Naive thymus-derived CD8-positive, alpha-beta T cell (primary cell): ENCODE data around the gene GPRIN1. TPM values are rescaled to one million over a fixed set of nuclear protein-coding genes. Genes with fewer than 3 reads are reported as not detected.

Experiments
- ATAC-seq, 2 donors: fragments of 150-1000 bp; cut with Tn5 transposase in 1 of 2; sonication (Bioruptor Pico), chemical (Tn5 transposase) in 1 of 2; 1 replicate in 1 of 2; 2 replicates in 1 of 2; pipeline ENCODE4 v1.10.0; 2021; ENCODE audit warnings: mild to moderate bottlenecking in 2 of 2, moderate library complexity in 2 of 2
- POLR2A ChIA-PET: fragments of 350-600 bp; sonication (Branson Sonifier 250); formaldehyde crosslinking; loops from one replicate; lab custom pipeline; 2021; ENCODE audit warnings: antibody characterized with exemption; lab: Charles Lee
- DNase-seq, 10 donors: peaks; one replicate each; pipeline versions ENCODE4 v3.0.0 to v3.0.0-alpha.2; 2020 to 2022
- H3K27ac Mint-ChIP-seq, 10 donors: one replicate each; pipeline ENCODE4 v1.8.0; 2020 to 2022; ENCODE audit warnings: mild to moderate bottlenecking in 10 of 10, mixed read lengths in 10 of 10, moderate library complexity in 4 of 10, inconsistent platforms in 1 of 10
- H3K27me3 Mint-ChIP-seq, 5 donors: one replicate each; pipeline ENCODE4 v1.8.0; 2021 to 2022; ENCODE audit warnings: mixed read lengths in 5 of 5
- H3K36me3 Mint-ChIP-seq, 3 donors: one replicate each; pipeline ENCODE4 v1.8.0; 2020 to 2022; ENCODE audit warnings: mixed read lengths in 3 of 3, mild to moderate bottlenecking in 2 of 3, inconsistent platforms in 1 of 3
- H3K4me1 Mint-ChIP-seq, 4 donors: one replicate each; pipeline ENCODE4 v1.8.0; 2021 to 2022; ENCODE audit warnings: mixed read lengths in 4 of 4
- H3K4me3 Mint-ChIP-seq, 10 donors: one replicate each; pipeline ENCODE4 v1.8.0; 2020 to 2022; ENCODE audit warnings: mild to moderate bottlenecking in 10 of 10, mixed read lengths in 10 of 10, moderate library complexity in 6 of 10, inconsistent platforms in 1 of 10
- H3K9me3 Mint-ChIP-seq, 9 donors: one replicate each; pipeline ENCODE4 v1.8.0; 2020 to 2022; ENCODE audit warnings: mixed read lengths in 9 of 9, mild to moderate bottlenecking in 3 of 9, inconsistent platforms in 1 of 9, moderate library complexity in 1 of 9
- polyA plus RNA-seq, 3 donors: library from polyadenylated mRNA; unstranded; fragments of 300-500 nt; fragmentation: Illumina TruSeq; gene quantifications; one replicate each; pipeline ENCODE4 v1.2.3, GENCODE V29; 2021
- total RNA-seq, 8 experiments: library from RNA in 2 of 8; stranded (reverse) in 2 of 8; gene quantifications; one replicate each; pipeline ENCODE4 v1.2.3 and lab custom pipeline; 2021 to 2026

GPRIN1 gene
- total and polyA plus RNA-seq, 5 experiments from 2014 or later = 0.06 to 0.27 (median 0.11) TPM; not detected in 2

DNA sequence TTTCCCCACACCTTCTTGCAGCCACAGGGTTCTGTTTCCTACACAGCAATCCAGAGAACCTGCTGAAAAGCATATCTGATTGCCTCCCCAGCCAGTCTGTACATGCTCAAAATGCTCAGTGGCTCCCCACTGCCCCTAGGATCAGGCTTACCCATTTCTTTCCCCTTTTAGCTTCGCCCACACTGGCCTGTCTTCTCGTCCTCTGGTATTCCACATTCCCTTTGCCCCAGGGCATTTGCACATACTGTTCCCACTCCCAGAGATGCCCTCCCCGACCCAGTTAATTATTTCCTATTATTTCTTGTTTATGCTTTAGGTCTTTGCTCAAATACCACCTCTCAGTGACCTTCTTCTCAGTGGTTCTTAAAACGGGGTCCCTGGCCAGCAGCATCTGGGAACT, 30.7 kb upstream of the GPRIN1 start:
- ATAC-seq (no peak), DNase-seq (no peak)
- POLR2A ChIA-PET = interaction anchor here (0.5 kb wide), 1 partner anchor 116 kb away, joined by 3 read pairs; no protein-coding TSS in a partner anchor
- H3K4me1 Mint-ChIP-seq = peaks cover 0 to 6% (median 0%) of the 10 kb centered on the region in 4 donors
- no peak overlapping the region for H3K4me3 Mint-ChIP-seq
- no peaks in the 10 kb centered on the region for H3K9me3 Mint-ChIP-seq
- peaks cover 0 to 11% (median 6%) of the 10 kb centered on the region in 5 donors for H3K27me3 Mint-ChIP-seq
- no peaks in the 10 kb centered on the region for H3K36me3 Mint-ChIP-seq
- H3K27ac Mint-ChIP-seq = peak overlapping the region in 1 of 10 donors; percentile 60

DNA sequence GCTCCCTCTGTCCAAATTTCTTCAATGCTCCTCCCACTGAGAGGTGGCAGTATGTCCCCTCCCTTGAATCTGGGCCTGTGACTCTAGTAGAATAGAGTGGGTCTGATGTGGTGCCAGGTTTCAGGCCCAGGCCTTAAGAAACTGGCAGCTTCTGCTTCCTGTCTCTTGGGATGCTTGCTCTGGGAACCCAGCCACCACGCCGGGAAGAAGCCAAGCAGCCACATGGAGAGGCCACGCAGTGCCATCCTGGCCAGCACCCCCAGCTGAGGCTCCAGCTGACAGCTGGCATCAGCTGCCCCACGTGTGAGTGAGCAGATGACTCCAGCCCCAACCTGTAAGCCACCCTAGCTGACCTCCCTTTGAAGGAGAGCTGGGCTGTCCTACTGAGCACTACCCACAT, 30.0 kb upstream of the GPRIN1 start:
- POLR2A ChIA-PET = no interaction called here
- peaks cover 6 to 17% (median 12%) of the 10 kb centered on the region in 5 donors for H3K27me3 Mint-ChIP-seq
- no peak overlapping the region for H3K27ac Mint-ChIP-seq
- peaks cover 0 to 3% (median 0%) of the 10 kb centered on the region in 9 donors for H3K9me3 Mint-ChIP-seq
- H3K36me3 Mint-ChIP-seq = peaks cover 0 to 5% (median 0%) of the 10 kb centered on the region in 3 donors
- peaks cover 0 to 2% (median 1%) of the 10 kb centered on the region in 4 donors for H3K4me1 Mint-ChIP-seq
- no peak overlapping the region for H3K4me3 Mint-ChIP-seq
- DNase-seq = no peak
- no peak for ATAC-seq

DNA sequence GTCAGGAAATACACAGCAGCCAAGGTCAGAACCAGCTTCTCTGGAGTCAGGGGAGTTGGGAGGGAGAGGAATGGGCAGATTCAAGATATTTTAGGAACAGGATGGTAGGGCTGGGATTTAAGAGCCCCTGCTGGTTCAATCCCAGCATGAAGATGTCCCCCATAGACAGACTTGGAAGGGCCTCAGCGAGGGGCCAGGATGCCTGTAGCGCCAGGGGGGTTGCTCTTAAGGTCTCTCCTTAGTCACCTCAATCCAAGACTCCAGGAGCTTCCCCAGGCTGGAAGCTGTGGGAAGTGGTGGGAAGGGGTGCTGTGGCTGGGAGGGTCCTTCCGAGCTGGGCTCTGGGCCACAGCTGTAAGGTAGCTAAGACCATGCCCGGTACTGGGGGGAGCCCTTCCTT, 29.3 kb upstream of the GPRIN1 start:
- DNase-seq (no peak), ATAC-seq (no peak)
- Mint-ChIP-seq H3K27ac (no peak overlapping the region), H3K9me3 (peaks cover 0 to 4% (median 0%) of the 10 kb centered on the region in 9 donors), H3K36me3 (peaks cover 0 to 7% (median 0%) of the 10 kb centered on the region in 3 donors), H3K27me3 (peaks cover 11 to 20% (median 15%) of the 10 kb centered on the region in 5 donors), H3K4me3 (no peak overlapping the region), H3K4me1 (peaks cover 0 to 2% (median under 1%) of the 10 kb centered on the region in 4 donors)
- POLR2A ChIA-PET = no interaction called here

DNA sequence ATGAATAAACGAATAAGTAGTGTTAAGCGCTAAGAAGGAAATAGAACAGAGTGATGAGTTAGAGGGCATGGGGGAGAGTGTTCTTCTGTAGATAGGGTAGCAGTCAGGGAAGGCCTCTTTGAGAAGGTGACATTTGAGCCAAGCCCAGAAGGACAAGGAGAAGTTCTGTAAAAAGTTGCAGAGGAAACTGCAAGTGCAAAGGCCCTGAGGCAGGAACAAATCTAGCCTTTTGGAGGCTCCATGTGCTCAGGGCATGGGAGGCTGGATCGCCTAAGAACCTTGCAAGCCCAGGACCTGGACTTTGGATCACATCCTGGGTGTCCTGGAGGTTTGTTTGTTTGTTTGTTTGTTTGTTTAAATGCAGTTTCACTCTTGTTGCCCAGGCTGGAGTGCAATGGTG, 28.5 kb upstream of the GPRIN1 start:
- POLR2A ChIA-PET = no interaction called here
- Mint-ChIP-seq H3K4me3 (no peak overlapping the region), H3K36me3 (peaks cover 0 to 7% (median 0%) of the 10 kb centered on the region in 3 donors), H3K27ac (no peak overlapping the region), H3K4me1 (peaks cover 4 to 9% (median 7%) of the 10 kb centered on the region in 4 donors), H3K27me3 (peaks cover 19 to 28% (median 23%) of the 10 kb centered on the region in 5 donors), H3K9me3 (peaks cover 0 to 4% (median 0%) of the 10 kb centered on the region in 9 donors)
- no peak for ATAC-seq
- no peak for DNase-seq

DNA sequence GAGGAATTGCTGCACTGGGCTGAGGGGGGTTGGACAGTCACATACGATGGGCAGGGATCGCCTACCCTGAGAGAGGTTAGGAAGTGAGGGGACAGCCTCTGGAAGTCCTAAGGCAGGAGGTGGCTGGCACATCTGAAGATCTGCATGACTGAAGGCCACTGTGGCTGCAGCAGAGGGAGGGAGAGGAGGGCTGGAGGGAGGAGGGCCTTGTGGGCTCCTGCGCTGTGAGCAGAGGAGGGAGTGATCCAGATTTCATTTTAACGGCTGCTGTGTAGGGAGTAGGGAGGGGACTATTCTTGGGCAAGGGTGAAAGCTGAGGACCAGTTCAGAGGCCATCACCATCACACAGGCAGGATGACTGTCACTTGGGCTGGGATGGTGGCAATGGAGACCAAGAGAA, 27.6 kb upstream of the GPRIN1 start:
- peaks cover 4 to 10% (median 7%) of the 10 kb centered on the region in 4 donors for H3K4me1 Mint-ChIP-seq
- peaks cover 20 to 31% (median 29%) of the 10 kb centered on the region in 5 donors for H3K27me3 Mint-ChIP-seq
- POLR2A ChIA-PET = no interaction called here
- ATAC-seq (no peak), DNase-seq (no peak)
- peaks cover 0 to 4% (median 0%) of the 10 kb centered on the region in 9 donors for H3K9me3 Mint-ChIP-seq
- no peak overlapping the region for H3K27ac Mint-ChIP-seq
- peaks cover 0 to 7% (median 0%) of the 10 kb centered on the region in 3 donors for H3K36me3 Mint-ChIP-seq
- peak overlapping the region in 1 of 10 donors; percentile 54 for H3K4me3 Mint-ChIP-seq

DNA sequence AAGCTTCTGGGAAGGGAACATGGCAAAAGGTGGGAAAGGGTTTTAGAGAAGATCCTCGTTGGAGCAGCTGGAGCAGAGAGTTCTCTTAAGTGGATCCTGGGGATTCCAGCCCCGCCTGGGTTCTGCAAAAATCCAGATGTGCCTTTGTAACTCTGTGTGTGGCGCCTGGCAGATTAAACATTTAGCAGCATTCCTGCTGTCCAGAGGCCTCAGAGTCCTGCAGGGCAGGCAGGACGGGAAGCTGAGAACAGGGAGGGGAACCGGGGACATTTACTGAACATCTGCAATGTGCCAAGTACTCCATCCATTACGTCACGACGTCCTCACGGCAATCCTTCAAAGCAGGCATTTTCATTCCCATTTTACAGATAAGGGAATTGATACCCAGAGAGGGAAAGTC, 26.5 kb upstream of the GPRIN1 start:
- Mint-ChIP-seq H3K27ac (no peak overlapping the region), H3K4me1 (peaks cover 4 to 13% (median 7%) of the 10 kb centered on the region in 4 donors), H3K4me3 (no peak overlapping the region), H3K27me3 (peaks cover 22 to 40% (median 35%) of the 10 kb centered on the region in 5 donors), H3K36me3 (peaks cover 0 to 7% (median 0%) of the 10 kb centered on the region in 3 donors), H3K9me3 (peaks cover 0 to 4% (median 0%) of the 10 kb centered on the region in 9 donors)
- ATAC-seq (no peak), DNase-seq (no peak)
- POLR2A ChIA-PET = no interaction called here

DNA sequence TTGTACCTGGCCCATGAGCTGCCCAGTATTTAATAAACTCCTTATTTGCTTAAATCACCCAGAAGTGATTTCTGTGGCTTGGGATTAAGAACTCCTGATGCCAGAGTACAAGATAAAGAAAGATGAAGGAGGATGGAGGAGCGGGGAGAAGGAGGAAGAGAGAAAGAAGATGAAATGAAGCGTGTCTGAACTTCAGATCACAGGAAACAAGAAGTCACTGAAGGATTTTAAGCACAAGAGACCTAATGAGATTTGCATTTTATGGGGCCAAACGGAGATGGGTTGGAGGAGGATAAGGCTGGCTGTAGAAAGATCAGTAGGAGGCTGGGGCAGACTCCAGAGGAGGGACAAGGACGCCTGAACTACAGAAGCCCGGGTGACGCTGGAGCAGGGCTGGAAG, 23.6 kb upstream of the GPRIN1 start:
- Mint-ChIP-seq H3K4me3 (peak overlapping the region in 1 of 10 donors; percentile 13), H3K4me1 (peaks cover 12 to 27% (median 16%) of the 10 kb centered on the region in 4 donors), H3K36me3 (peaks cover 0 to 7% (median 0%) of the 10 kb centered on the region in 3 donors), H3K27me3 (peaks cover 32 to 62% (median 50%) of the 10 kb centered on the region in 5 donors), H3K27ac (no peak overlapping the region), H3K9me3 (peaks cover 0 to 4% (median 0%) of the 10 kb centered on the region in 9 donors)
- DNase-seq (no peak), ATAC-seq (no peak)
- POLR2A ChIA-PET = interaction anchor here (1.1 kb wide), 1 partner anchor 13 kb away, joined by 3 read pairs; the partner anchor contains the start of gene TSPAN17

DNA sequence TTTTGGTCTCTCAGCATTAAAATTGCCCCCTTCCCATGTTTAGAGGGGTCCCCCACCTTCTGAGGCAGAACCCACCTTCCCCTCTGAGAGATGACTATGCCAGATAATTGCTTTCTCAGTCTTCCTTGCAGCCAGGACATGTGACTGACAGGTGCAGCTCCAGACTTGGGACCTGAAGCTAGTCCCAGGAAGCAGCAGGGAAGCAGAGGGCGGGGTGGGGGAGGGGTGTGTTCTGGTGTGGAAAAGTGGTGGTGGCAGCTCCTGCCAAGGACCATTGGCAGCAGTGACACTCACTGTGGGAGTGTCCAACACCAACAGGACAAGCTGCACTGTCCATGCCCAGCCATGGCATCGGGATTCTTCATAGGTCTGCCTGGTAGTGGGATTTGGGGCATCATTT, 22.8 kb upstream of the GPRIN1 start:
- peaks cover 0 to 4% (median 0%) of the 10 kb centered on the region in 9 donors for H3K9me3 Mint-ChIP-seq
- H3K4me3 Mint-ChIP-seq = no peak overlapping the region
- POLR2A ChIA-PET = interaction anchor here (1.1 kb wide), 1 partner anchor 14 kb away, joined by 3 read pairs; the partner anchor contains the start of gene TSPAN17

DNA sequence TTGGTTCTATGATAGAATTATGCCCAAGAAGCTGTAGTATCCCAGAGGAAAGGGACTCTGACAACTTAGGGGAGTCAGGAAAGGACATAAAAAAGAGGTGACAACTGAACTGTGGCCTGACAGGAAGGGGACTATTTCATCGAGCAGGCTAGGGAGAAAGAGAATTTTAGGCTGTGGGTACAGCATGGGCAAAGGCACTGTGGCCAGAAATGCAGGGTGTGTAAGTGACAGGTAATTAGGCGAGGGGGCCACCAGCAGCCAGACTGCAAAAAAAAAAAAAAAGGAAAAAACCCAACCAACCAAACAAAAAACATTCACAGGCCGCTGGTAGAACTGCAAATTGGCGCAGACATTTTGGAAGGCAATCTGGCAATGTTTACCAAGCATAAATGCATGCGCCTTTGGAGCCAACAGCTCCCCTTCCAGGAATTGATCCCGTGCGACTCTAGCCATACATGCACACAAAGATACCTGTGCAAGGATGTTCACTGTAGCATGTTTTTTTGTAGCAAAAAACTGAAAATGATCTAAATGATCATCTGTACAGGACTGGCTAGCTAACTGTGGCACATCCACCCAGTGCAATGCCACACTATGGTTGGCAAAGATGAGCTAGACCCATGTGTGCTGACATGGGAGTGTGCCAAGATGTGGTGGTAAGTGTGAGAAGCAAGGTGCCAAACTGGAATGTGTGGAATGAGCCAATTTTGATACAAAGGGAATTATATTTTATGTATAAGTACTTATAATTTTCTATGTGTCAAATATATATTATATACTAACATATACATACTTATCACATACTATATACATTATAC, 21.6 kb upstream of the GPRIN1 start:
- POLR2A ChIA-PET = no interaction called here
- H3K27ac Mint-ChIP-seq = no peak overlapping the region
- no peak for DNase-seq
- peaks cover 0 to 4% (median 0%) of the 10 kb centered on the region in 9 donors for H3K9me3 Mint-ChIP-seq
- peaks cover 34 to 78% (median 61%) of the 10 kb centered on the region in 5 donors for H3K27me3 Mint-ChIP-seq
- no peak for ATAC-seq
- H3K4me3 Mint-ChIP-seq = peak overlapping the region in 1 of 10 donors; percentile 75
- H3K4me1 Mint-ChIP-seq = peaks cover 12 to 27% (median 22%) of the 10 kb centered on the region in 4 donors
- peaks cover 0 to 7% (median 0%) of the 10 kb centered on the region in 3 donors for H3K36me3 Mint-ChIP-seq

More for the DNA sequence above, 22.8 kb upstream of the GPRIN1 start:
- no peak for ATAC-seq
- no peak overlapping the region for H3K27ac Mint-ChIP-seq
- H3K4me1 Mint-ChIP-seq = peaks cover 12 to 27% (median 22%) of the 10 kb centered on the region in 4 donors
- H3K27me3 Mint-ChIP-seq = peaks cover 34 to 71% (median 53%) of the 10 kb centered on the region in 5 donors
- peaks cover 0 to 7% (median 0%) of the 10 kb centered on the region in 3 donors for H3K36me3 Mint-ChIP-seq
- DNase-seq = no peak

DNA sequence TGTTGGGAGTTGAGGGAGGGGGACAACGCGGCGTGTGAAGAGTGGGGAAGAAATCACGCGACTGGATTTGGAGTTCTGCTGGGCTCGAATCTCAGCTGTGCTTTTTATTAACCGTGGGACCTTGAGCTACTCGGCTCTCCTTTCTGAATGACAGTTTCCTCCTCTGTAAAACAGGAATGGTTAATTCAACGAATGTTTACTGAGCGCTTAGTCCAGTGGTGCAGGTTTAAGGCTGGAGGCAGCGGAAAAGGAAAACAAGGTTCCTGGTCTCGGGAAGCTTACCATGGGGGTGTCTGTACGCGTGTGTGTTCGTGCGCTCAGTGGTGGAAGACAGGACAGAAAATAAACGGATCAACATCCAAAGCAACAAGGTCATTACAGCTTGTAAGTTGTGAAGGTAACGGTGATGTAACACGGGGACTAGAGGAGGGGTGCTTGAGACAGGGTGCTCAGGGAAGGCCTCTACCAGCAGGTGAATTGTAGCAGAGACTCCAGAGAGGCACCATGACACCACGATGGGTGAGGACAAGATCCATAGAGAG, 20.8 kb upstream of the GPRIN1 start:
- Mint-ChIP-seq H3K27me3 (peaks cover 38 to 82% (median 61%) of the 10 kb centered on the region in 5 donors), H3K9me3 (peaks cover 0 to 4% (median 0%) of the 10 kb centered on the region in 9 donors), H3K4me1 (peaks cover 12 to 27% (median 22%) of the 10 kb centered on the region in 4 donors), H3K27ac (peak overlapping the region in 1 of 10 donors; percentile 1), H3K36me3 (peaks cover 0 to 7% (median 0%) of the 10 kb centered on the region in 3 donors), H3K4me3 (peak overlapping the region; percentile 53 to 75 (median 68))
- ATAC-seq = no peak
- POLR2A ChIA-PET = interaction anchor here (0.9 to 1.5 kb wide), 3 partner anchors 18 to 93 kb away, joined by 3 to 5 read pairs (median 3); partner anchors contain the start of gene RNF44
- no peak for DNase-seq

DNA sequence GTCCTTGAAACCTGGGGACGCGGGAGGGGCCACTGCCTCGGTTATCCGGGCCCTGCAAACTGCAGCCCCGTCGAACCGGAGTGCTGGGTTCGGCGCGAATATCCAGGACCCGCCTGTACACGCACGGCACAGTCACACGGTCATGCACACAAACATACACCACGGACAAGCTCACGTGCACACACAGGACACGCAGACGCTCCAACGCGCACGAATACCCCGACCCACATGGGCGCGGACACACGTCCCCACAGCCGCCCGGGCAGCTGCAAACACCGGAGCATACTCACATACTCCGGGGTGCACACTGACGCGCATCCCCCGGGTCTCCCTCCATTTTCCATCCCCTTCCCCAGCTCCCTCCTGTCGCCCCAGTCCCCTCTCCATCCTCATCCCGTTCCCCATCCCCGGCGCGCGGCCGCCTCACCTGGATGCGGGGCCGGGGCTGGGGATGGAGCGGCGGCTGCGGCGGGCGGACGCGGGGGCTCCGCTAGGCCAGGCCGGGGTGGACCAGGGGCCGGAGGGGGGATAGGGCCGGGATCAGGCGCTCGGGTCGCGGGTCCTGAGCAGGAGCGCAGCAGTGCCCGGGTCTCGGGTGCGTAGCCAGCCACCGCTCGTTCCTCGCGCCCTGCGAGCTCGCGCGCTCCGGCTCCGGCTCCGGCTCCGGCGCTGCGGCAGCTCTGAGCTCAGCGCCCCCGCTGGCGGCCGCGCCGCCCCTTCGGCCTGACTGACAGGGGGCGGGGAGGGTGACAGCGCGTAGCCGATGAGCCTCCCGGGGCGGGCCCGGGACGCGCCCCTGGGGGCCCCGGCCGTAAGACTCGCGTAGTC, 20.1 kb upstream of the GPRIN1 start, which contains the start of the genes EIF4E1B and SNCB:
TSS of gene EIF4E1B (plus strand) at position 823 of the 828 bp plus-strand sequence. CDS start 12,113 bp downstream, outside the sequence.
TSS of gene SNCB (minus strand) at position 682 of the 828 bp plus-strand sequence. CDS start 880 bp downstream, outside the sequence.
- DNase-seq = peak in 9 of 10 donors; percentile 32 to 57 (median 51)
- Mint-ChIP-seq H3K4me3 (peak within 1 kb of the TSS; percentile 53 to 75 (median 70)), H3K9me3 (peaks cover 0 to 2% (median 0%) of the 10 kb centered on the region in 9 donors), H3K36me3 (peaks cover 0 to 3% (median 0%) of the 10 kb centered on the region in 3 donors), H3K27me3 (peaks cover 33 to 81% (median 61%) of the 10 kb centered on the region in 5 donors), H3K27ac (peak within 1 kb of the TSS in 1 of 10 donors; percentile 1), H3K4me1 (peaks cover 10 to 27% (median 22%) of the 10 kb centered on the region in 4 donors)
- peak; percentile 91 to 96 for ATAC-seq
- POLR2A ChIA-PET = interaction anchor here (0.9 to 1.5 kb wide), 3 partner anchors 19 to 93 kb away, joined by 3 to 5 read pairs (median 3); partner anchors contain the start of gene RNF44
